DMS 273 (cell line): Measurements from ENCODE around the gene GIGYF2.
"Not testable (repeated sequence)": the region's sequence is repeated elsewhere in the genome, so short reads cannot be mapped to it uniquely, and the experiment has no call there.

Experiments
- DNase-seq: peaks from one replicate; lab custom pipeline; 2025; ENCODE audit not compliant: unreplicated experiment; lab: John Stamatoyannopoulos, UW

Gene GIGYF2

DNA sequence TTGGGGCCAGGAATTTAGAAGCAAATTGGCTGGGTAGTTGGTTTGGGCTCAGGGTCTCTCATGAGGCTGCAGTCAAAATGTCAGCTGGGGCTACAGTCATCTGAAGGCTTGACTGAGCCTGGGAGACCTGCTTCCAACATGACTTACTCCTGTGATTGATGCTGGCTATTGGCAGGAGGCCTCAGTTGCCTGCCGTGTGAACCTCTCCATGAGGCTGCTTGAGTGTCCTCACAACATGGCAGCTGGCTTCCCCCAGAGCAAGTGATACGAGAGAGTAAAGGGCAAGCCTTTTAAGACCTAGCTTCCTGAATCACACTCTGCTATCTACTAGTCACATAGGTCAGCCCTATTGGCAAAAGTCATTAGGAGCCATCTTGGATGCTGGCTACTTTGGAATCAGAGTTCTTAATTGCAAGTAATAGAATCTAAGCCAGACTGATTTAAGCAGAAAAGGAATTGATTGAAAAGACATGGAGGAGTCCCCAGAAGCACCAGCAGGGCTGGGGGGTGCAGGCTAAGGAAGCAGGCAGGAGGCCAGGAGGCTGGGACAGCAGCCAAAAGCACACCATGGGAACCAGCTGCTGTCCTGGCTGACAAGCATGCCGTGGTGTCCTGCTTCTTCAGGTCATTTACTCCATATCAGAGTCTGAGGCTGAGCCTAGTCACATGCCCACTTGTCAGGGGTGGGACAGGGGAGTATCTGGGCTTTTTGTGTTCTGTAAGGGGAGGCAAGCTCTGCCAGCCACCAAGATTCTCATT lies 7.8 kb upstream of the GIGYF2 start:
- peak; percentile 94 for DNase-seq

DNA sequence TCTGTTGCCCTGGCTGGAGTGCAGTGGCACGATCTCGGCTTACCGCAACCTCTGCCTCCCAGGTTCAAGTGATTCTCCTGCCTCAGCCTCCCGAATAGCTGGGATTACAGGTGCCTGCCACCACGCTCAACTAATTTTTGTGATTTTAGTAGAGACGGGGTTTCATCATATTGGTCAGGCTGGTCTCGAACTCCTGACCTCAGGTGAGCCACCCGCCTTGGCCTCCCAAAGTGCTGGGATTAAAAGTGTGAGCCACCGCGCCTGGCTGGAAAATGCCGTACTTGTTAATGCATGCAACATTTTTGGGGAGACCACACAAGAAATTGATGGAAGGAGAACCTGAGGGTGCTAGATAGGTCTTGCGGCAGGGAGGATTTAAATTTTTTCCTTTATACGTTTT lies 6.0 kb upstream of the GIGYF2 start:
- not testable (repeated sequence) for DNase-seq

DNA sequence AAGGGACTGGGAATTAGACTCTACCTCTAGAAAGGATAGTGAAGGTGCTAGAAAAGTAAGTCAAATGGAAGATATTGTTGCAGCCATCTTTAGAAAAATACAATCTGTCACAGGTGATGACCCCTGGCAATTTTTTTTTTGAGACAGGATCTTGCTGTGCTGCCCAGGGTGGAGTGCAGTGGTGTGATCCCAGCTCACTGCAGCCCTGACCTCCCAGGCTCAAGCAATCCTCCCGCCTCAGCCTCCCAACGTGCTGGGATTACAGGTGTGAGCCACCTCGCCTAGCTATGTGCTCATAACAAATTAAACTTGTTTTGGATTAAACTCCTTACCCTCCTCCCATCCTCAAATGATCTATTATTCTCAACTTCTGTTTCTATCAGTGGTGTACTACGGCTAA lies 3.8 kb upstream of the GIGYF2 start:
- DNase-seq = no peak

DNA sequence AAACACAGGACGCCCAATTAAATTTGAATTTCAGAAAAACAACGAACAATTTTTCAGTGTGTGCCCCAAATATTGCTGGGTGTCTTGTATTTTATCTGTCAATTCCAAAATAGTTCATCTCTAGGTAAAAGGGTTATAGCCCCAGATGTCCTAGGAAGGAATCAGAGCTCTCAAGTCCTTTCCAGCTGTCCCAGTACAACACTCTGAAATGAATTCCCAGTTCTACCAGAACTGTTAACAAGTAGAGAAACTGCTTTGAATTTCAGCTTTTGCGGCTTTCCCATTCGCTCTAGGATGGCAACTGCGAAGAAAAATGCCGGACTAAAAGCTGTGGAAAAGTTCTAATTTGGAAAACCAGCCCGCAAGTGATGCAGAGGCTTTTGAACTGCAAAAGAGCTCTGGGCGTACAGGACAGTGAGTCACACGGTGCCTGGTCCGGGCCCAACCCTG lies 497 bp upstream of the GIGYF2 start:
- DNase-seq = no peak

DNA sequence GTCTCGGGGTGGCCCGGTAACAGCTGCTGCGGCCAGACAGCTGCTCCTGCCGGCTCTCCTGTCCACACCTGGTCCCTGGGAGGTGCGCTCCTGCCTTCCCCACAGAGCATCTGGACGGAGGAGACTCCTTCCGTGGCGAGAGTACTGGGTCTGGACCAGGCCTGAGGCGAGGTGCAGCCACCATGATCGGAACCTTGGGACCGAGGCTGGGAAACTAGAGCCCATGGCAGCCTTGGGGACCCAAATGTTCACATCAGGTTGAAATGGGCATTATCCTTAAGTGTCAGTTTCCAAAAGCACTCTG lies 628 bp downstream of the GIGYF2 start:
- DNase-seq = peak; percentile 72

DNA sequence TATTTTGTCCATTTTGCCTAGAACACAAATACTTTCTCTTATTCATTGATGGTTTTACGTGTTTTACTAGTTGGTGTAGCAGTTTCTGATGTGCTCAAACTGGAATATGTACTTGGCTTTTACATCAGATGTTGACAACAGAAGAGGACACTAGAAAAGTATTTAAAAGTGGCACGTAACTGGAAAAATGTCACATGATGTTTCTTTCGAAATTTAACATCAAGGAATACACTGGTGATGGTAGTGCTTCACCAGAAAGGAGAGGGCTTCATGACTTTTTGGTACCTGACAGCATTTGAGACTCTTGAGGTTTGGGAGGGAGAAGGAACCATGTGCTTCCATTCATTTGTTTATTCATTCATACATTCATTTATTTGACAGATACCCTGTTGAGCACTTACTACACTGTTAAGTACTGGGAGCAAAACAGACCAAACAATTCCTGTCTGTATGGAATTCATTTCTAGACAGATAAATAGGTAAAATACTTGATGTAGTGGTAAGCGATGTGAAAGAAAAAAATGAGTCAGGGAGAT lies 1.5 kb downstream of the GIGYF2 start:
- no peak for DNase-seq

DNA sequence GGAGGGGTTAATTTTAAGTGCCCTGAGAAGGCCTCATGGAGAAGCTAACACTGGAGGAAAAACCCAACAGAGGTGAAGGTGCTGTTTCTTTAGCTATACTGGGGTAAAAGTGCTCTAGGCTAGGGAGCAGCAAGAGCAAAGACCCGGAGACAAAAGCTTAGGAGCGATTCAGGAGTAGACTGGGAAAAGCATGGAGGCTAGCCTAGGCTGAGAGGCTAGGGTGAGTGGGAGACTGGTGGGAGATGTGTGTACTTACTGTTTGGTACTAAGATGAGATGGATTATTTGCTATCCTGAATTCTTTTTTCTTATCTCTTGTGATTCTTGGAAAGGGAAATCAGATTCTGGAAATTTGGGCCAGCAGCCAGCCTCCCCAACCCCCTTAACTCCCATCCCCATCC lies 2.0 kb downstream of the GIGYF2 start:
- DNase-seq = peak; percentile 20

DNA sequence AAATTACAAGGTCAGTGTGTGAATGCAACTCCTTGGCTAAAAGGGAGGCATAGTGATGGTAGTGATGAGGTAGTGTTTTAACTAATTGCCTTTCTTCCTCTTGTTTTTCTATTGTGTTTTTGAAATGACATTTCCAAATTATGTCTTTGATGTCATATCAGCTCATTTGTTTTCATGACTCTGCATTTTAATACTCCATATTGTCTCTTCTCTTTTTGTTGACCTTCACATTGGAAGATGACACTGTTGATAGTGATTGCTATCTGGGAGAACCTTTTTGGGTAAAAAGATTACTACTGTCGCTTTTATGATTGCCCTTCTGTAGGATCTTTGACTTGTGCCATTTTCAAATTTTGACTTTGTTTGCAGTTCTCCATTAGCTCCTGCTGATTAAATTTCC lies 3.0 kb downstream of the GIGYF2 start:
- DNase-seq = no peak

DNA sequence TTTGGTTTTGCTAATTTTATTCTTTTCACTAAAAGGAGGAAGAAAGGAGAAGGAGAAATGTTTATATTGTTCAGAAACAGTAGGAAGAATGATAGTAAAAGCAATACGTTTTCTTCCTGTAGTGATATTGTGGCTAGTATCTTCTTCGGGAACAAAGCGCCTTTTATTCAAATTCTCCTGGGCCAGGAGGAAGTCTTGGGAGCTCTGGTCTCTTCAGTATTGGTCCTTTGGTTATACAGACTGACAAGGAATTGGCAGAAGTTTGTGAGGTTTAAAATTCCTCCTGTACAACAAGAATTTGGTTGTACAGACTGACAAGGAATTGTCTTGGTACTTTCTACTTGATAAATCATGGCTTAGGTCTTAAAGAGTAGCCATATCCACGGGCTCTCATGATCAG lies 9.9 kb downstream of the GIGYF2 start:
- DNase-seq = no peak

DNA sequence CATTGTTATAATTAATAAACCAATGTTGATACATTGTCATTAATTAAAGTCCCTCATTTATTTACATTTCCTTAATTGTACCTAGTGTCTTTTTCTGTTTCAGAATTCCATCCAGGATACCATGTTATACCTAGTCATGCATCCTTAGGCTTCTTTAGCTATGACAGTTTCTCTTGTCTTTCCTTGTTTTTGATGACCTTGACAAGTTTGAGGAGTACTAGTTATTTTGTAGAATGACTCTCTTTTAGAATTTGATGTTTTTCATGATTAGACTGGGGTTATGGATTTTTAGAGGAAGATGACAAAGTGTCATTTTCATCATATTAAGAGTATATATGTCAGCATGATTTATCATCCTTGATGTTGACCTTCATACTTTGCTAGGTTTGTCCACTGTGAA lies 16.4 kb downstream of the GIGYF2 start:
- DNase-seq = no peak

DNA sequence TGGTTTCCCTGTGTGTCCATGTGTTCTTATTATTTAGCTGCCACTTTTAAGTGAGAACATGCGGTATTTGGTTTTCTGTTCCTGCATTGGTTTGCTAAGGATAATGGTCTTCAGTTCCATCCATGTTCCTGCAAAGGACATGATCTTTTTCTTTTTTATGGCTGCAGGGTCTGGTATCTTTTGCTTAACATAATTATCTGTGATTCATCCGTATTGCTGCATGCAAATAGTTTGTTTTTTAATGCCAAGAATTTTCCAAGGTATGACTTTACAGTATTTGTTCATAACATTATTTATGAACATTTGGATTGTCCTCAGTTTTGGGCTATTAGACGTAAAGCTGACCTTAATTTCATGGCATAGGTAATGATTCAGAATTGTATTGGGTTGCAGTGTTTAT lies 17.8 kb downstream of the GIGYF2 start:
- no peak for DNase-seq

DNA sequence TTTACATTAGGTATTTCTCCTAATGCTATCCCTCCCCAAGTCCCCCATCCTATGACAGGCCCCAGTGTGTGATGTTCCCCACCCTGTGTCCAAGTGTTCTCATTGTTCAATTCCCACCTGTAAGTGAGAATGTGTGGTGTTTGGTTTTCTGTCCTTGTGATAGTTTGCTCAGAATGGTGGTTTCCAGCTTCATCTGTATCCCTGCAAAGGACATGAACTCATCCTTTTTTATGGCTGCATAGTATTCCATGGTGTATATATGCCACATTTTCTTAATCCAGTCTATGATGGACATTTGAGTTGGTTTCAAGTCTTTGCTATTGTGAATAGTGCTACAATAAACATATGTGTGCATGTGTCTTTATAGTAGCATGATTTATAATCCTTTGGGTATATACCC lies 22.9 kb downstream of the GIGYF2 start:
- DNase-seq = not testable (repeated sequence)

DNA sequence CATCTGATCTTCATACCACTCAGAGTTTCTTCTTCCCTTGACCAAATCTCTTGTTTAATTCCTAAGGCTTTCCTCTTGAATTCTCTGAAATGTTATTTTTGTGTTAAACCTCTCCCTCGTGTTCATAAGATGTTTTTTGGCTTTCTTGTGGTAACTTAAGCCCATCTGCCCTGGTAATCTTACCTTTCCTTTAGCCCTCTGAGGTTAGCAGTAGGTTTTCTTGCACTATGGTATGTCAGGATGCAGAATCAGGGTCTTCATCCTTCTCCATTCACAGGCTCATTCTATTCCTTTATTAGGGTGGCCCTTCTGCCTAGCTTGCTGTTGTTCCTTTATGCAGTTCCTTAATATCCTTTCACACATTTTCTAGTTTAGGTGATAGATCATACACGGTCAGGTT lies 24.1 kb downstream of the GIGYF2 start:
- no peak for DNase-seq

DNA sequence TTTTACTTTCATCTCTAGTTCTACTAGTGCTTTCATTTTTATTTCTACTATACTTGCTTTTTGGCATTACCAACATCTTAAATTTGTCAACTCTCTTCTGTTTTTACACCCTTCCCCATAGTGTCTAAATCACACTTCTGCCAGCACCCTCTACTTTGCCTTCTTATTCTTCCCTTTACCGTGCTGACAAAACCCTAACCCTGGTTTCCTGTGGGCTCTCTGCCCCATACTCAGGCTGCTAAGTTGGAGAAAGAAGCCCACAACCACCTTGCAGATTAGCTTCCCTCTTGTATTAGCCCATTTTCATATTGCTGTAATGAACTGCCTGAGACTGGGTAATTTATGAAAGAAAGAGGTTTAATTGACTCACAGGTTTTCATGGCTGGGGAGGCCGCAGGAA lies 24.8 kb downstream of the GIGYF2 start:
- DNase-seq = no peak

DNA sequence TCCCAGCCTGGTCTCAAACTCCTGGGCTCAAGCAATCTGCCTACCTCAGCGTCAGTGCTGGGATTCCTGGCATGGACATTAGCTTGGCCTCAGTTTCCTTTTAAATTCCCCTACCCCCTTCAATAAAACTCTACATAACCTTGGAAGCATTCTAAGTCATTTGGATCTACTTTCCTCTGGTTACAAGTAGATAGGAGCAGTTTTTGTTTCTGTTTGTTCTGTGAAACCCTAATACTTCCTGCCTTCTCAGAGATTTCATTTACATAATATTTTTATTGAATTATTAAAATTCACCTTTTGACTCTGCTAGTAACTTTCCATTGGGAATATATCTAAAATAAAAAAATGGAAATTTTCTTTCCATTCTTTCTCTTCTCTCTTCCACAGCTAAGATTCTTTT lies 25.9 kb downstream of the GIGYF2 start:
- no peak for DNase-seq

DNA sequence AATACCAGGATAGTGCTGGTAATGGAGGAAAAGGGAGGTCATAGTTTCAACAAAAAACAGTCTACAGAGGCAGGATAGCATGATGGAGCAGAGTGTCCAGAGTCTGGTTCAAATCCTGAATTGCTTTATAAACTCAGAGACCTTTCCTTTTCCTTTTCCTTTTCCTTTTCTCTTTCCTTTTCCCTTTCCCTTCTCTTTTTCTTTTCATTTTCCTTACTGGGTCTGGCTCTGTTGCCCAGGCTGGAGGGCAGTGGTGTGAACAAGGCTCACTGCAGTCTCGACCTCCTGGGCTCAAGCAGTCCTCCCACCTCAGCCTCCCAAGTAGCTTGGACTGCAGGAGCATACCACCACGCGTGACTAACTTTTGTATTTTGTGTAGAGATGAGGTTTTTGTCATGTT lies 31.7 kb downstream of the GIGYF2 start:
- DNase-seq = no peak

DNA sequence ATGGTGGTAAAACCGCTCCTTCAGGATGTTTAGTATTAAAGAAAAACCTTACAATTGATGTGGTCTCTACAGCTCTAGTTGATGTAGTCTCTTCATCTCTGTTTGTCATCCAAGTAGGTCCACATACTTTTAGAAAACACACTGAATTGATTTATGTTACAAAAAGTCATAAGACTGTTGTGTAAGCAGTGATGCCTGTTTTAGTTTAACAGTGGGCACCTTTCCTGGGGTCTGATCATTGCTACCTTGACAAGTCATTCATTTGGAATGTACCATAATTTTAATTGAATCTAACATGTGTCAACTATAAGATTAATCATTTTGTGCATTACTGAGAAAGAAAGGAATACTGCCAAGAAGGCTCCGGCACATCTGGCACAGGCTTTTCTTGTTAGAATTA lies 34.3 kb downstream of the GIGYF2 start:
- DNase-seq = no peak

DNA sequence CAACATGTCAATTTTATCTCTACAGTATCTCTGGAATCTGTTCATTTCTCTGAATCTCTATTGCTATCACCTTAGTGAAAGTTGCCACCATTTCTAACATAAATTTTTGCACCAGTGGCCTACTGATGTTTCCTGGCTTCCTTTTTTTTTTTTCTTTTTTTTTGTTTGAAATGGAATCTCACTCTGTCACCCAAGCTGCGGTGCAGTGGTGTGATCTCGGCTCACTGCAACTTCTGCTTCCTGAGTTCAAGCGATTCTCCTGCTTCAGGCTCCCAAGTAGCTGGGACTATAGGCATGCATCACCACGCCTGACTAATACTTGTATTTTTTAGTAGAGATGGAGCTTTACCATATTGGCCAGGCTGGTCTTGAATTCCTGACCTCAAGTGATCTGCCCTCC lies 44.2 kb downstream of the GIGYF2 start:
- DNase-seq = no peak

DNA sequence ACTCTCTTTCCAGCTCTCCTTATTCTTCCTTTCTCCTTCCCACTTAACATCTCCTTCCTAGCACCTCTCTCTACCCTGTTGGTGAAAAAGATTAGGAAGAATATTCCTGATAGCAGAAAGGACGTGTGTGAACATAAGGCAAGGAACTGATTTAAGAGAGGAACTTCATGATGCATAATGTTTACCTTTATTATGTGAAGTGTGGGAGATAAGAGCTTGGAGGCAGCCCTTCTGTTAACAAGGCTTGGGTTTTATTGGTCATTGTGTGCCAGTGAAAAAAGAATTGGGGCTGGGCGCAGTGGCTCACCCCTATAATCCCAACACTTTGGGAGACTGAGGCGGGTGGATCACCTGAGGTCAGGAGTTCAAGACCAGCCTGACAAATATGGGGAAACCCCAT lies 44.8 kb downstream of the GIGYF2 start:
- no peak for DNase-seq

DNA sequence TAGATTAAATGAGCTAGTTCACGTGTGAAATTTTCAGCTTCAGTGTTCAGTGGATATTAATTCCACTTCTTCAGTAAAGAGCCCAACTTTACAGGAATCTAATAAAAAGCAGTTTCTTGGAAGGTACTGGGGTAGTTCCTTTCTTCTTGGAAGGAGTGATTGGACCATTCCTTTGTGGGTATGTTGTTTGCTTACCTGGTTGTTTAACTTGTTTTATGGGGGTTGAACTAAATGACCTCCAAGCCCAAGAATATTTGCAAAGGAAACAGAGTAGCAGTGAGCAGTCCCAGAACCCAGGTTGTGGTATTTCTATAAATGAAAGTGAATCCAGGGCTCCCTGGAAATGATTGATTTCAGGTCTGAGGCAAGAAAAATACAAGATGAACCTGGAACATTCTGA lies 47.8 kb downstream of the GIGYF2 start:
- DNase-seq = no peak

DNA sequence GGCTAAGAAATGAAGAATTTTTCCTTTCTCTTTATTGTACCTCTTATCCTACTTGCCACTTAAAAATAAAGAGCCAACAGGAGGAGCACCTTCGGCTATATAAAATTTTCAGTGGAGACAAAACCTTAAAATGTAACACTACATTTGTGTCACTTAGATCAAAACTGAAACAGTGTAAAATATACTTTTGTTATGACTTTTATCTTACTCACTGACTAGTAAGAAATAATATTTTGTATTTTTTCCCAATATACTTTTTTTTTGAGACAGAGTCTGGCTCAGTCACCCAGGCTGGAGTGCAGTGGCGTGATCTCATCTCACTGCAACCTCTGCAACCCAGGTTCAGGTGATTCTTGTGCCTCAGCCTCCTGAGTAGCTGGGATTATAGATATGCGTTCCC lies 50.9 kb downstream of the GIGYF2 start:
- DNase-seq = no peak

DNA sequence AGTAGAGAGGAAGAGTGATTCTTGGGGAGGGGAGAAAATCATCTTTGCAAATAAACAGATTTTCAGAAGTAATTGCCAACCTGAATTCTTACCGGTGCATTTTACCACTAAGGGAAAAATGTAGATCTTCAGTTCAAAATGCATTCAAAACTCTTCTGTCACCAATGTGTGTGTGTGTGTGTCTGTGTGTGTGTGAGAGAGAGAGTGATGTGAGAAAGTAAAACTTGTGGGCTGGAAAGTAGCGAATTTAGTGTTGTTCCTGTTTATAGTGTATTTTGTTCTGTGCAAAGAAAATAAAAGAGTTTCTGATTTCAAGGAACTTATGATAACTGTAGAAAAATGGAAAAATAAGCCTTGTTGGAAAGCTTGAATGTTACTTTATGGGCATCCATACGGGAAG lies 52.2 kb downstream of the GIGYF2 start:
- no peak for DNase-seq

DNA sequence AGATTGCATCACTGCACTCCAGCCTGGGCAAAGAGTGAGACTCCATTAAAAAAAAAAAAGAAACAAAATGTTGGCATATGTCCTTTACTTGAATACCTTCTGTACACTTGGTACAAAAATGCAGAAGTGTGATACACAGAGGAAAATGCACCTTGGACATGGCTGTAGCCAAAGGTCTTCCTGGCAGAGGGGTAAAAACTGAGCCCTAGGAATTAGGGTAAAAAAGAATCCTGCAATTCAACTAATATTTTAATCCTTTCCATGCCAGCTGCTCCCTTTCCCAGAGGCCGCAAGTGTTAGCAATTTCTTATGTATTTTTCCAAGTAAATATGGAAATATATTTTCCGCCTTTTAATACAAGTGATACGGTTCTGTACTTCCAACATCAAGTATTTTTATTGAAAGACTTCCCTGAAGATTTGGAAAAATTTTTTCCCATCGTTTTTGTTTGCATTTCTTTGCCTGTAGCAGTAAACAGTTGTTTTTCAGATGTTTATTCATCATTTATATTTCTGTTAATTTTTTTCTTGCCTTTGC lies 53.1 kb downstream of the GIGYF2 start:
- no peak for DNase-seq
